ENCODE data around the gene GRM1. TPM values are rescaled to one million over a fixed set of nuclear protein-coding genes. Genes with fewer than 3 reads are reported as not detected.

GRM1 gene
- total and polyA plus RNA-seq, 2 of the 4 experiments (the other 2 are of a cell fraction): not detected

DNA sequence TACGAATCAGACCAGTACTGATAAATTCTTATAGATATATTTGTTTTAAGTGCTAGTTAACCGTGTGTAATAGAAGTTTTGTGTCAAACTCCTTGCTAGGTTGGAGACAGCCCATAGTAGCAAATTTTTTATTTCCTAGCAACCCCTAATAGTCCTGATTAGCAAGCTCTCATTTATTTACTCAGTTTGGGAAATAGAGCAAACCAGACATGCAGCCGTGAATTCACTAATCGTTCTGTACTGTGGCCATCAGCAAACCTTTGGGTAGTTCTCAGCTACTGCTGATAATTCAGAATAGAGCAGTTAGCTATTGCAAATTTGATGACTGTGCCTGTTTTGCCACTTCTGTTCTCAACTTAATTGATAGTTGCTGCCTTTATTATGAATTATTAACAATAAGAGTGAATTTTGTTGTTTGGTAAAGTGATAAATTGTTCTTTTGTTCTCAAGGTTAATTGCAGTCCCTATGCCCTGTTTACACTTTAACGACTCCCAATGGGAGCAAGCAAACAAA lies 215.8 kb downstream of the GRM1 start:
- intact Hi-C loops (cut with micrococcal nuclease): no loop called here
- Histone ChIP-seq H2AFZ (replicated peaks; ENCODE audit: low read length, poor library complexity) (no peak overlapping the region), H3K79me1 (ENCODE audit: low read depth in 1 of 2, low read length in 2 of 2) (no peaks in the 10 kb centered on the region), H2AK5ac (ENCODE audit: low read depth, low read length) (no peak overlapping the region), H2BK15ac (ENCODE audit: low read depth, low read length) (no peak overlapping the region), H2BK5ac (ENCODE audit: low read depth, low read length, poor library complexity, severe bottlenecking) (no peak overlapping the region), H2BK120ac (ENCODE audit: low read depth, low read length) (no peak overlapping the region), H4K5ac (ENCODE audit: low read depth, low read length) (no peak overlapping the region), H3K4me1 (ENCODE audit: control insufficient read depth, insufficient read depth, low read length) (no peaks in the 10 kb centered on the region), H3K9me3 (ENCODE audit: control insufficient read depth, insufficient read depth, low read length) (peaks cover 2% of the 10 kb centered on the region; the same call in 1 of the 2 replicates), H2BK20ac (ENCODE audit: low read depth, low read length) (no peak overlapping the region), H3K27me3 (ENCODE audit: control insufficient read depth, insufficient read depth, low read length) (no peaks in the 10 kb centered on the region), H4K8ac (ENCODE audit: low read depth in 2 of 2, low read length in 2 of 2) (no peak overlapping the region), H3K18ac (ENCODE audit: low read depth, low read length) (no peak overlapping the region), H3K36me3 (ENCODE audit: control insufficient read depth, insufficient read depth, low read length) (no peaks in the 10 kb centered on the region), H3K56ac (ENCODE audit: extremely low read depth, insufficient read depth, low read length) (no peak overlapping the region), H3K14ac (replicated peaks; ENCODE audit: low read depth, low read length) (no peak overlapping the region), H3K4me3 (ENCODE audit: insufficient read depth, low read depth, low read length) (no peak overlapping the region), H4K91ac (ENCODE audit: insufficient read depth, low read depth, low read length) (no peak overlapping the region), H3K9me1 (ENCODE audit: insufficient read depth, low read length) (no peaks in the 10 kb centered on the region), H3K4me2 (ENCODE audit: low read depth, low read length) (no peak overlapping the region), H3K9ac (ENCODE audit: low read depth, low read length) (no peak overlapping the region), H3K4ac (ENCODE audit: low read depth, low read length) (no peak overlapping the region), H4K20me1 (ENCODE audit: insufficient read depth, low read length) (no peaks in the 10 kb centered on the region), H2AK9ac (replicated peaks; ENCODE audit: low read depth, low read length, poor library complexity) (no peak overlapping the region), H3K23ac (ENCODE audit: low read depth, low read length) (no peak overlapping the region), H3K27ac (ENCODE audit: insufficient read depth, low read length) (no peak overlapping the region)
- WGBS, 2 experiments (ENCODE audit: extremely low coverage in 2 of 2, insufficient read length in 1 of 2): no CpG with 5 or more reads among the region's 5 CpGs
- dilution Hi-C loops (cut with HindIII; ENCODE audit: low sequenced_read_pairs, unreplicated experiment): no loop called here
- BruUV-seq (replicated peaks): no TSS peak
- no peak for TF ChIP-seq MAZ (IDR thresholded peaks at IDR 0.05; ENCODE audit: borderline replicate concordance, low read depth, low read length)
- TF ChIP-seq NFE2L2 (IDR thresholded peaks at IDR 0.05; ENCODE audit: low read depth, low read length): no peak
- no peak for TF ChIP-seq MXI1 (IDR thresholded peaks at IDR 0.05; ENCODE audit: borderline replicate concordance, low read depth, low read length)
- TF ChIP-seq RFX5 (IDR thresholded peaks at IDR 0.05; ENCODE audit: low read depth, low read length): no peak
- TF ChIP-seq MAFK (IDR thresholded peaks at IDR 0.05; ENCODE audit: low read depth, low read length): no peak
- no peak for TF ChIP-seq FOS (IDR thresholded peaks at IDR 0.05; ENCODE audit: low read depth, low read length)
- TF ChIP-seq POLR2A (IDR thresholded peaks at IDR 0.05; ENCODE audit: low read depth, low read length): no peak
- no peak for TF ChIP-seq RCOR1 (IDR thresholded peaks at IDR 0.05; ENCODE audit: insufficient replicate concordance, low read length)
- ChIA-PET POLR2A (ENCODE audit: unreplicated experiment) (no interaction called here), CTCF (interaction anchor here (0.6 kb wide), 1 partner anchor 13 kb away, joined by 7 read pairs; no protein-coding TSS in a partner anchor)
- DNase-seq: no peak
- ATAC-seq (ENCODE audit: low read depth): no peak
- in situ Hi-C loops (cut with MboI; ENCODE audit: low sequenced_read_pairs): no loop called here

Data from IMR-90 (cell line).